Activated naive CD8-positive, alpha-beta T cell treated with anti-CD3 and anti-CD28 coated beads for 36 hours (primary cell): ENCODE measurements around the gene INKA1. TPM values are rescaled to one million over a fixed set of nuclear protein-coding genes. Genes with fewer than 3 reads are reported as not detected.

Experiments used
- DNase-seq: peaks from one replicate; pipeline ENCODE4 v3.0.0; 2021
- H3K27ac Mint-ChIP-seq: one replicate; pipeline ENCODE4 v1.8.0; 2022; ENCODE audit warnings: mild to moderate bottlenecking, moderate library complexity, mixed read lengths
- H3K27me3 Mint-ChIP-seq: one replicate; pipeline ENCODE4 v1.8.0; 2022; ENCODE audit warnings: mild to moderate bottlenecking, mixed read lengths
- H3K36me3 Mint-ChIP-seq: one replicate; pipeline ENCODE4 v1.8.0; 2021; ENCODE audit warnings: mild to moderate bottlenecking, mixed read lengths
- H3K4me1 Mint-ChIP-seq: one replicate; pipeline ENCODE4 v1.8.0; 2021; ENCODE audit warnings: mixed read lengths
- H3K4me3 Mint-ChIP-seq: one replicate; pipeline ENCODE4 v1.8.0; 2022; ENCODE audit warnings: mild to moderate bottlenecking, moderate library complexity, mixed read lengths
- H3K9me3 Mint-ChIP-seq: one replicate; pipeline ENCODE4 v1.8.0; 2022; ENCODE audit warnings: mixed read lengths
- total RNA-seq, 2 experiments: library from RNA; stranded (reverse); gene quantifications; one replicate each; pipeline ENCODE4 v1.2.3, GENCODE V29; 2021

The INKA1 gene
- total RNA-seq, 2 experiments from 2014 or later = 1.2 to 1.5 TPM

DNA sequence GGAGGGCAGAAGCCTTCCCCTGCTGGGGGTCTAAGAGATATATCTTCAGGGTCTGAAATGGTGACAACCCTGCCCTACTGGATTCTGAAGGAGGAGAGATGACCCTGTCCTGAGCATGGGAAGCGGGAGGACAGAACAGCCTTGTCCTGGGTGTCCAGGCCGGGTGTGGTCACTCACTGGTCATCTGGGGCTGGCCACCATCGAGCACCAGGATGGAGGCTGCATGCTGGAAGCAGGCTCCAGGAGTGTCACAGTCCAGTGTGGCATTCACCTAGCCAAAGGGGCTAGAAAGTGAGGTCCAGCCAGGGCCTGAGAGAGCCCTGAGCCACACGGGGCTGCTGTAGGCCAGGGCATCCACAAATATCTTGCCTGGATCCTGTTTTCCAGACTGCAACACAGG lies 8.6 kb upstream of the INKA1 start:
- Mint-ChIP-seq H3K36me3 (no peaks in the 10 kb centered on the region), H3K9me3 (no peaks in the 10 kb centered on the region), H3K27ac (no peak overlapping the region), H3K4me3 (no peak overlapping the region), H3K27me3 (no peaks in the 10 kb centered on the region), H3K4me1 (peaks cover 7% of the 10 kb centered on the region)
- DNase-seq = no peak

DNA sequence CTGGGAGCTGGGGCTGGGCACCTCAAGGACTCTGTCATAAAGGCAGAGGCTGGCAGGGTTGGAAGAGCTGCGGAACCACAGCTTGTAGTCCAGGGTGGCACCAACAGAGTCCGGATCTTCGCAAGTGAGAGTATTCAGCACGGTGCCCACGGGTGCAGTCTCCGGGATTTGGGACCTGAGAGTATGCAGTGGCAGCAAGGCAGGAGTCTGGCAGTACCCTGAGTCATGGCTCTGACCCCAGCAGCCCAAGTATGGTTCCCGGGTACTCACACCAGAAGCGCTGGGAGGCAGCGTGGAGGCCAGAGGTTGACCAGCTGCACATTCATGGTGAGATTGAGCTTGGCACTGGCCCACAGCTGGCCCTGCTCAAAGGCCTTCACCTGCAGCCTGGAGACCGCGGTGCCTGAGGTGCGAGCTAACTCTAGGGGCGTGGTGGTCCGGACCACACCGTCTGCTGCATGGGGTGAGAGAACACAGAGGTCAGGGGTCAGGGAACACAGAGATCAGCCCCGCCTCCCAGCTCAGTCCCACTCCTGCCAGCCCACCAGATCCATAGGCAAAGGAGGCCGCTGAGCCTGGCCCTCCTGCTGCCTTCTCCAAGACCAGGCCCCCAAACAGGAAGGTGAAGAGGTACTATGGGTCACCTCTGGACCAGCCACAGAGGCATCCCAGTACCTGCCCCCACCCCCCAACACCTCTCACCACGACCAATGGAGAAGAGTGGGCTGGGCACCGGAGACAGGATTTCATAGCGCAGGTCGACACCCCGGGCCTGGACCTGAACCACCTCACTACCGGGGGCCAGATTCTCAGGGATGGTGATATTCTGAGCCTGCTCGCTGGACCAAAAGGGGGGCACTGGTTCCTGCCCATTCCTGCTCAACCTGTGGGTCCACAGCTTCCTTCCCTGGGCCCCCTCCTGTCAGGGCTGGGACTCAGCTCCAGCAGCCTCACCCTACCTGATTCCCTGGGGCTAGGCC lies 7.8 kb upstream of the INKA1 start:
- peaks cover under 1% of the 10 kb centered on the region for H3K27me3 Mint-ChIP-seq
- H3K36me3 Mint-ChIP-seq = no peaks in the 10 kb centered on the region
- no peak for DNase-seq
- H3K27ac Mint-ChIP-seq = no peak overlapping the region
- no peaks in the 10 kb centered on the region for H3K9me3 Mint-ChIP-seq
- peaks cover 2% of the 10 kb centered on the region for H3K4me1 Mint-ChIP-seq
- no peak overlapping the region for H3K4me3 Mint-ChIP-seq

DNA sequence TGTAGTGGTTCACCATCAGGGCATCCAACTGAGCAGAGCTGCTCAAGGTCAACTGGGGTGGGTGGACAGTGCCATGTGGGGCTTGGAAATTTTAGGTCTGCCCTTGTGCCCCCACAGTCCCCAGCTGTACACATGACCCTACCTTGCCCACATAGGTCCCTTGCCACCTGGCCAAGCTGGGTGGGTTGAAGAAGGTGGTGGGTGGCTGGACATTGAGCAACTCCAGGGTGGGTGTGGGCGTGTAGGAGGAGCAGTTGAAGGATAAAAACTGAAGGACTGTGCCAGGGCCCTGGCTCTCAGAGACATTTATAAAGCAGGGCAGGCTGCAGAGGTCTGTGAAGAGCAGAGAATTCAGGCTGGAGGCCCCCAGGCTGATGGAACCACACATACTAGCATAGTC lies 4.0 kb upstream of the INKA1 start:
- Mint-ChIP-seq H3K27me3 (peaks cover 21% of the 10 kb centered on the region), H3K27ac (no peak overlapping the region), H3K36me3 (no peaks in the 10 kb centered on the region), H3K4me1 (peaks cover 7% of the 10 kb centered on the region), H3K9me3 (no peaks in the 10 kb centered on the region), H3K4me3 (no peak overlapping the region)
- no peak for DNase-seq

DNA sequence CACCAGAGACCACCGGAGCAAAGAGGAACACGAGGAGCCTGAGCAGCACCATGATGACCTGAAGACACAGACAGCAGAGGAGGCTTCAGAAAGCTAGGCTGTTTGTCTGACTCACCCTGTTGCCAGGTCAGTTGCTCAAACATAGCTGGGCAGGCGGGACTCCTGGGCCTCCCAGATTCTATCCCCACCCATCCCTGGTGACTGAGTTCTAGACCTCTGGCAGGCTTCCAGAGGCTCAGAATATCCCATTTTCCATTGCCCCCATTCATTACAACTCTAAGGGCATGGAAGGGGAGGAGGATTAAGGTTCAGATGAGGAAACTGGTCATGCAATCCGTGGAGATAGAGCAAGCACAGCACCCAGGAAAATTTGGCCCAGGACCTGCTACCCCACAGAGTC lies 3.3 kb upstream of the INKA1 start, which contains the start of gene CDHR4:
TSS of gene CDHR4 (minus strand) at position 113 of the 400 bp plus-strand sequence. CDS start at position 52, 61 bp downstream.
- no peak within 1 kb of the TSS for H3K27ac Mint-ChIP-seq
- no peaks in the 10 kb centered on the region for H3K9me3 Mint-ChIP-seq
- no peak for DNase-seq
- no peak within 1 kb of the TSS for H3K4me3 Mint-ChIP-seq
- peaks cover 12% of the 10 kb centered on the region for H3K4me1 Mint-ChIP-seq
- peaks cover 21% of the 10 kb centered on the region for H3K27me3 Mint-ChIP-seq
- H3K36me3 Mint-ChIP-seq = no peaks in the 10 kb centered on the region

DNA sequence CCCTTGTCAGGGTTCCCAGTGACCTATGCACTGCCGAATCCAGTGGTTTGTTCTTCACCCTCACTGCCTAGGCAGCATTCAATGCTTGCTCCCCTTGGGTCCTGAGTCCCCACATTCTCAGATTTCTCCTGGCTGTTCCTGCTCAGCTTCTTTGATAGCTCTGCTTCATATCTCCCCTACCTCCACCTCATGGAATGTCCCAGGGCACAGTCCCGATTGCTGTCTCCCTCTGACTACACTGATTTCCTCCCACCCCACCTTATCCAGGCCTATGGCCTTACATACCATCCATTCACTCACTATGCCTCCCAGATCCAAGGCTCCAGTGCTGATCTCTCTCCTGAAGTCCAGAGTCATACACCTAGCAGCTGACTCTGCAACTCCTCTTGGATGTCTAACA lies 1.9 kb upstream of the INKA1 start:
- no peak for DNase-seq
- H3K36me3 Mint-ChIP-seq = no peaks in the 10 kb centered on the region
- H3K4me3 Mint-ChIP-seq = no peak overlapping the region
- H3K9me3 Mint-ChIP-seq = no peaks in the 10 kb centered on the region
- H3K27ac Mint-ChIP-seq = no peak overlapping the region
- peaks cover 21% of the 10 kb centered on the region for H3K27me3 Mint-ChIP-seq
- H3K4me1 Mint-ChIP-seq = peaks cover 25% of the 10 kb centered on the region

DNA sequence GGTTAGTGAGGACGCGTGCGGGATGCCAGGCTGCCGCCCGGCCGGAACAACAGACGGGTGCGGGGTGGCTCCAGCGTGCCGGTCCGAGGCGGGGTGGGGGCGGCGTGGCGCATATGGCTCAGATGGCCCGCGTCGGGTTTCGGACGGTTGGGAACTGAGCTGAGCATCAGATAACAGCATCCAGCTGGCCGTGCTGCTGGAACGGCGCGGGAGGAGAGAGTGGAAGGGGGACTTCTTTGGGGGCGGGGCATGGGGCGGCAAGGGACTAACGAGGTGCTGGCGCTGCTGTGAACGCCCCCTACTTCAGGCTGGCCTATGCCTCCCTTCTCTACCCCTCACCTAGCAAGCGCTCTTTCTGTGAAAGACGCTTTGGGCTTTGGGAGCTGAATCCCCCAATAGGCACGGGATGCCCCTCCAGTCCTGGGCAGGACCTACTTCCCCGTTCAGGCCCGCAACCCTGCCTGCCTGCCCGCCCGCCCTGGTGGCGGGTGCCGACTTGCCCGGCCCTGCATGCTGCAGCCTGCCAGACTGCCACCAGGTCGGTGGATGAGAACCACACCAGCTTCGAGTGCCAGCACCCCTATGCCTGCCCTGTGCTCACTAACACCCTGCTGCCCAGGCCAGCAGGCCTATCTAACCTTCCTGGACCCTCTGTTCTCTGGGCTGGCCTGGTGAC lies 542 bp downstream of the INKA1 start:
- Mint-ChIP-seq H3K36me3 (no peaks in the 10 kb centered on the region), H3K27ac (peak overlapping the region; percentile 42), H3K4me3 (peak overlapping the region; percentile 78), H3K27me3 (peaks cover 21% of the 10 kb centered on the region), H3K4me1 (peaks cover 50% of the 10 kb centered on the region), H3K9me3 (no peaks in the 10 kb centered on the region)
- peak; percentile 58 for DNase-seq

DNA sequence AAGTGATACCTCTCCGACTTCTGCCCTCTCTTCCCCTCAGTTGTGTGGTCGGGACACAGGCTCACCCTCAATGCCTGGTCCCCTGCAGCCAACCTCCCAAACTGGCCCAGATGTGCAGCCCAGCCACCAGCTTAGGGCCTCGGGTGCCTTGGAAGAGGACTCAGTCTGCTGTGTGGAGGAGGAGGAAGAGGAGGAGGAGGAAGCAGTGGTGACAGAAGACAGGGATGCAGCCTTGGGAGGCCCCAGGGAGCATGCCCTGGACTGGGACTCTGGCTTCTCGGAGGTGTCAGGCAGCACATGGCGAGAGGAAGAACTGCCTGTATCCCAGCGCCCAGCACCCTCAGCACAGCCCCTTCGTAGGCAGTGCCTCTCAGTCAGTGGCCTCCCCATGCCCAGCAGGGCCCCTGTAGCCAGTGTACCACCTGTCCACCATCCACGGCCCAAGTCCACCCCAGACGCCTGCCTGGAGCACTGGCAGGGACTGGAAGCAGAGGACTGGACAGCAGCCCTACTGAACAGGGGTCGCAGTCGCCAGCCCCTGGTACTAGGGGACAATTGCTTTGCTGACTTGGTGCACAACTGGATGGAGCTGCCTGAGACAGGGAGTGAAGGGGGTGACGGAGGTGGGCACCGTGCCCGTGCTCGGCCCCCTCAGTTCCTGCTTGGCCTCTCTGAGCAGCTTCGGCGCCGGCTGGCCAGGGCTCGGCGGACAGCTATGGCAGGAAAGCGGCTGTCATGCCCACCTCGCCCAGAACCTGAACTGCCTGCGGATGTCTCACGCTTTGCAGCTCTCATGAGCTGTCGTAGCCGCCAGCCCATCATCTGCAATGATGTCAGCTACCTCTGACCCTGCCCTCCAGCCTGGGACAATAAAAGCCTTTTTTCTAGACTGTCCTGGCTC lies 1.3 kb downstream of the INKA1 start:
- H3K4me1 Mint-ChIP-seq = peaks cover 53% of the 10 kb centered on the region
- H3K27me3 Mint-ChIP-seq = peaks cover 21% of the 10 kb centered on the region
- H3K27ac Mint-ChIP-seq = no peak overlapping the region
- peak overlapping the region; percentile 78 for H3K4me3 Mint-ChIP-seq
- no peak for DNase-seq
- no peaks in the 10 kb centered on the region for H3K36me3 Mint-ChIP-seq
- no peaks in the 10 kb centered on the region for H3K9me3 Mint-ChIP-seq

DNA sequence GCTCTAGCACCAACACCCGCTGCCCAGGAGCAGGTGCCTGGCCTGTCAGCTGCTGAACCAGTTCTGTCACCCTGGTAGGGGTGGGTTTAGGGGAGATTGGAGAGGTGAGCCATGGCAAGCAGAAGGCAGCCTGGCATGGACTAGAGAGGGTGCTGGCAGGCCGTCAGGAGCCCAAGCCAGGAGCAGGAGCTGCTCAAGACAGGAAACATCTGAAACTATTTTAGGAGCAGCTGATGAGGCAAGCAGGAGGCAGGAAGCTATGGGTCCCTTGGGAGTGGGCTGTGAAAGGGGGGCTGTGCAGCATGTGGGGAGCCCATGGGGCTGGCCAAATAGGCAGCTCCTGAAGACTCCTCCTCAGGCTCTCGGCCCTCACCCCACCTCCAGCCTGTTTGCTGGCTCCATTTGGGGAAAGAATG lies 2.3 kb downstream of the INKA1 start:
- Mint-ChIP-seq H3K27ac (peak overlapping the region; percentile 77), H3K4me3 (no peak overlapping the region), H3K4me1 (peaks cover 55% of the 10 kb centered on the region), H3K36me3 (peaks cover 2% of the 10 kb centered on the region), H3K9me3 (no peaks in the 10 kb centered on the region), H3K27me3 (peaks cover 19% of the 10 kb centered on the region)
- DNase-seq = no peak

DNA sequence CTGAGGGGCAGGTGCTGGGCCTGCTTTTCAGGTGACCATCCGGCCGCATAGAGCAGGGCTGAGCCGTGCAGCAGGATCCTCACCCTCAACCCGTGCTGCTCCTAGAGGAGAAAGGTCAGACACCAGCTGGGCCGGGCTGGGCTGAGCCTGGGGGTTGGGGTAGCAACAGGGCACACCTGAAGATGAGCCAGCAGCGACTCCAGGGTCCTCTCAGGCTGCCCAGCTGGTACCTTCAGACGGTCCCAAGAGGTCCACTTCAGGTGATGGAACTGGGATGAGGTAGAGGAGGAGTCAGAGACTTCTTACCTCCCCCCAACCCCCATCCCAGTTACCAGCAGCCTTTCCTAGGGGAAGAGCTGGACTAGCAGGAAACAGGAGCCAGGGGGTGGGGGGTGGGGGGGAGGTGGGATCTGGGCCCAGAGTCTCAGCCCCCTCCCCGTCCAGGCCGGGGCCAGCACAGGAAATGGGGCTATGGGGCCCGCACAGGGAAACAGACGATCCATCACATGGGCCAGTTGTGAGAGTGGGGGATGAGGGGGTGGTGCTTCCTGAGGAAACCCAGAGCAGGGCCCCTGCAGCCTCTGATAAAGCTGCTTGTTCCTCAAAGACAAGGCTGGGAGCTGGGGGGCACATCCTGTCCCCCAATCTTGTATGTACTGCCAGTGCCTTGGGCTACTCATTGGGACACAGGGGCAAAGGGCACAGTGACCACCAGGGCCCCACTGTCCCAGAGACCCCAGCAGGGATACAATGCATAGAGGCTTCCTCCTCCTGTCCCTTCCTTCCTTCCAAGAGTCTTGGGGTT lies 3.0 kb downstream of the INKA1 start:
- peak; percentile 53 for DNase-seq
- Mint-ChIP-seq H3K36me3 (peaks cover 2% of the 10 kb centered on the region), H3K4me3 (no peak overlapping the region), H3K27me3 (peaks cover 15% of the 10 kb centered on the region), H3K27ac (peak overlapping the region; percentile 77), H3K4me1 (peaks cover 55% of the 10 kb centered on the region), H3K9me3 (no peaks in the 10 kb centered on the region)

DNA sequence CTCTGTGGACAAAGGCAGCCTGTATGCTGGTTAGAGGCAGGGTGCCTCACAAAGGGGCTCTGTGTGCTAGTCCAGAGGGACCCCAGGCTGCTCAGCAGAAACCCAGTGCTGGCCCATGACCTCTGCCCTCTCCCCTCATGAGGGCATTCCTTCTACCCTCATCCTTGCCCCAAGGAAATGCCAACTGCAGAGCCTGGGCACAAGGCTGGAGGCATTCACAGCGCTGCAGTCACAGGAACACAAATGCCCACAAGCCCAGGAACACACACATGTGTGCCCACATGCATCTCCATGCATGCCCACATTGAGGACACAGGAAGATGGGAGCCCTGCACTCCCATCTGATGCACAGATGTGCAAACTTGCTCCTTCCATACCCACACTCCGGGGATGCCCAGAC lies 3.8 kb downstream of the INKA1 start:
- Mint-ChIP-seq H3K27me3 (peaks cover 7% of the 10 kb centered on the region), H3K4me1 (peaks cover 60% of the 10 kb centered on the region), H3K27ac (peak overlapping the region; percentile 82), H3K36me3 (peaks cover 6% of the 10 kb centered on the region), H3K9me3 (no peaks in the 10 kb centered on the region), H3K4me3 (no peak overlapping the region)
- DNase-seq = no peak

DNA sequence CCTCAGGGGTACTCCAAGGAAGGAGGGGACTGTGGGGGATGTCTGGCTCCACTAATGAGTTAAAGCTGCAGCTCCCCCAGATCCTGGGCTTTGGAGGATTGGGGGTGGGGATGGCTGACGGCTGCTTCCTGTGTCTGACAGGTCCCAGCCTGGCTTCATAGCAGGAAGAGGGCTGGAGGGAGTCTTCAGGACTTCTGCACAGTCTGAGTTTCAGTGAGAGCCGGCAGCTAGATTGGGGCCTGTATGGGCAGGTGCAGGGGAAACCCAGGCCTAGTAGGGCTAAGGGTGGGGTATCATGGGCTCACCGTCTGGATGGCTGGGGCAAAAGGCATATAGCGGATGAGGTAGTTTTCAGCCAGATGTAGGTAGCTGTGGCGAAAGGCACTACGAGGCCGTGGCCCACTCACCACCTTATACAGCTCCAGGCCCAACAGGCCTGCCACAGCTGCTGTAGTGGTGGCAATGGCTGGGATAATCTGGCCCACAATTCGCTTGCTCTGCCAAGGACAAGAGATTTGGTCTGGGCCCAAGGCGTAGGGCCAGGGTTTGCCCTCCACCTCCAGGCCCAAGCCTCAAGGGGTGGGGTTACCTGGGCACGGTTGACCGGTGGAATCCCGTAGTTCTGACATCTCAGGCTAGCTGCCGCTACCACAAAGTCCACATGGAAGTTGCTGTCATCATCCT lies 4.5 kb downstream of the INKA1 start:
- Mint-ChIP-seq H3K9me3 (no peaks in the 10 kb centered on the region), H3K36me3 (peaks cover 6% of the 10 kb centered on the region), H3K4me3 (no peak overlapping the region), H3K4me1 (peaks cover 62% of the 10 kb centered on the region), H3K27me3 (peaks cover under 1% of the 10 kb centered on the region), H3K27ac (peak overlapping the region; percentile 82)
- no peak for DNase-seq

DNA sequence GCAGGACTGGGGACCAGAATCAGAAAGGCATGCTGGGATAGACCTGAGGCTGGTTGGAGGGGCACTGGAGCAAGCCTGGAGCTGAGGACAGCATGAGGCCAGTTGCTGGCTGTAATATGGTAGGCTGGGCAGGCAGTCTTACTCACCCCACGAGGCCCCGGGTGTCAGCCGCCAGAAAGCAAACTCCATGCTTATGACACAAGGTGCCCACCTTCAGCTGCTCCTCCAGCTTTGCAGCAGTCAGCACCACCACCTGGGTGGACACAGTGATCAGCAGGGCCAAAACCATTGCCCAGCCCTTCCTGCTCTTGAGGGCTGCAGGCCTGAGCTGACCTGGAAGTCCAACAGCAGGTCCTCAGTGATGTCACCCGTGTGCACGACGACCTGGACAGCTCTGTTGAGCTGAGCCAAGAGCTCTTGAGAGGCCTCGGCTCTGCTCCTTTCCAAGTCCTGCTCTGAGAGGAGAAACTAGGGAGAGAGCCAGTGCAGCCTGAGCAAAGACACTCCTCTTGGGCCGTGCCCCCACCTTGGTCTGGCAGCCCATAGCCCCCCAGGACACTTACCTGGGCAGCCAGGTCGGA lies 9.9 kb downstream of the INKA1 start:
- Mint-ChIP-seq H3K4me1 (peaks cover 37% of the 10 kb centered on the region), H3K4me3 (peak overlapping the region; percentile 90), H3K27me3 (no peaks in the 10 kb centered on the region), H3K36me3 (peaks cover 6% of the 10 kb centered on the region), H3K27ac (peak overlapping the region; percentile 93), H3K9me3 (no peaks in the 10 kb centered on the region)
- no peak for DNase-seq

DNA sequence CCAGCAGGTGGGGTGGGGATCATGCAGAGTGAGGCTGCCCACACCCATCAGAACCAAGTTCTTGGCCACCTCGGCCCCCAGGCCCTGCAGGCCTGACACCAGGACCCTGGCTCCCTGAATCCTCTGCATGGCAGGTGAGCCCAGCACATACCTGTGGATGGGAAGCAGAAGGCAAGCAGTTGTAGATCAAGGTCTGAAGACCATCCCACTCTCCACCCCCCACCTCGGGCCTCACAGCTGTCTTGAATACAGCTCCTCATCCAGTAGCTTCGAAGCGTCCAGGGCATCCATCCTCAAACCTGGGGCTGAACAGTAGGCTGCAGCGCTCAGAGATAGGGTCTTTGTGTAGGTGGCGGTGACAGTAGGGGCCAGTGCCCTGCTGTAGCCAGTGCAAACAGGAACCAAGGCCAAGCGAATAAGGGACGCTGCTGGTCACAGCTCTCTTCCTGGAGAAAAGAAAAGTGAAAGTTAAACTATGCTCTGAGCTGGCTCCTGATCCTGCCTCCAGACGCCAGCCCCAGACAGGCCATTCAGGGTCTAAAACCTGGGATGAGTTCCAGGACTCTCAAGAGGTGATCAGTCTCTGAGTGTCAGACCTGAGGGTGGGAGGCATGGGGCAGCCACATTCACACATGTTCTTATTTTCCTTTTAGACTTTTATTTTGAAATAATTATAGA lies 10.6 kb downstream of the INKA1 start, which contains the start of gene UBA7:
TSS of gene UBA7 (minus strand) at position 457 of the 678 bp plus-strand sequence. CDS start at position 291, 166 bp downstream.
- Mint-ChIP-seq H3K9me3 (no peaks in the 10 kb centered on the region), H3K4me3 (peak within 1 kb of the TSS; percentile 90), H3K4me1 (peaks cover 30% of the 10 kb centered on the region), H3K36me3 (peaks cover 6% of the 10 kb centered on the region), H3K27me3 (no peaks in the 10 kb centered on the region), H3K27ac (peak within 1 kb of the TSS; percentile 93)
- peak; percentile 48 for DNase-seq
